ENCODE results near the gene UBE2J2. TPM values are rescaled to one million over a fixed set of nuclear protein-coding genes. Genes with fewer than 3 reads are reported as not detected.

Gene UBE2J2
- polyA plus RNA-seq, 2 of the 4 experiments (the other 2 are of a cell fraction) = 21.2 to 36.2 TPM

GRCh38 chr1:1223891-1224290 lies 49.8 kb downstream of the UBE2J2 start:
- Histone ChIP-seq H3K9me3 (no peaks in the 10 kb centered on the region), H3K27ac (no peak overlapping the region), H3K4me2 (no peak overlapping the region), H3K4me3 (no peak overlapping the region), H3K4me1 (no peaks in the 10 kb centered on the region)
- WGBS (ENCODE audit: missing lambda C conversion rate) = 91% methylated on average over 8 of the region's 21 CpGs
- no peak for ATAC-seq
- CTCF ChIA-PET = interaction anchor here (1.7 to 4.2 kb wide), 2 partner anchors 101 to 102 kb away, joined by 4 to 31 read pairs; no protein-coding TSS in a partner anchor
- POLR2A ChIA-PET = no interaction called here
- DNase-seq (ENCODE audit: low read depth in 1 of 2, low spot score in 1 of 2) = no peak
- no peak for TF ChIP-seq NPAS2 (CRISPR knock-in tag; IDR thresholded peaks at IDR 0.05; ENCODE audit: borderline replicate concordance)
- no peak for TF ChIP-seq EHF (CRISPR knock-in tag; IDR thresholded peaks at IDR 0.05)
- TF ChIP-seq FOSL2 (IDR thresholded peaks at IDR 0.05) = no peak
- no peak for TF ChIP-seq FOSL2 (CRISPR knock-in tag; IDR thresholded peaks at IDR 0.05)
- TF ChIP-seq E2F6 (IDR thresholded peaks at IDR 0.05; ENCODE audit: borderline replicate concordance, low read depth) = no peak
- TF ChIP-seq MYC (IDR thresholded peaks at IDR 0.05; ENCODE audit: borderline replicate concordance, low read length) = no peak
- no peak for TF ChIP-seq KDM1A (IDR thresholded peaks at IDR 0.05; ENCODE audit: low read depth)
- TF ChIP-seq USF2 (IDR thresholded peaks at IDR 0.05) = no peak
- TF ChIP-seq POLR2A (IDR thresholded peaks at IDR 0.05; ENCODE audit: low read length) = no peak
- no peak for TF ChIP-seq SMC3 (IDR thresholded peaks at IDR 0.05)
- TF ChIP-seq RCOR1 (IDR thresholded peaks at IDR 0.05; ENCODE audit: low read depth, low read length) = no peak
- TF ChIP-seq RARB (CRISPR knock-in tag; IDR thresholded peaks at IDR 0.05) = no peak
- TF ChIP-seq HDAC2 (IDR thresholded peaks at IDR 0.05) = no peak
- no peak for TF ChIP-seq HES2 (IDR thresholded peaks at IDR 0.05)
- no peak for TF ChIP-seq BHLHE40 (IDR thresholded peaks at IDR 0.05; ENCODE audit: low read depth, low read length)
- TF ChIP-seq CHD4 (IDR thresholded peaks at IDR 0.05; ENCODE audit: borderline replicate concordance) = no peak
- no peak for FAIRE-seq

- TF ChIP-seq TFCP2L1 (CRISPR knock-in tag; IDR thresholded peaks at IDR 0.05) (no peak), JUNB (IDR thresholded peaks at IDR 0.05) (no peak), HOXB13 (CRISPR knock-in tag; IDR thresholded peaks at IDR 0.05; ENCODE audit: low read depth) (no peak), JUN (IDR thresholded peaks at IDR 0.05) (no peak), NFE2L2 (conservative IDR thresholded peaks at IDR 0.05; ENCODE audit: low read length) (no peak)
- FAIRE-seq (no peak), ATAC-seq (no peak), DNase-seq (ENCODE audit: low read depth in 1 of 2, low spot score in 1 of 2) (no peak)
- Histone ChIP-seq H3K27ac (no peak overlapping the region), H3K9me3 (no peaks in the 10 kb centered on the region), H3K4me3 (no peak overlapping the region), H3K4me2 (no peak overlapping the region), H3K4me1 (no peaks in the 10 kb centered on the region)
- CTCF ChIA-PET = interaction anchor here (0.9 to 1.7 kb wide), 2 partner anchors 101 to 102 kb away, joined by 4 read pairs; no protein-coding TSS in a partner anchor
- WGBS (ENCODE audit: missing lambda C conversion rate) = 97% methylated on average over 6 of the region's 15 CpGs
- POLR2A ChIA-PET = no interaction called here
Observed at GRCh38 chr1:1223321-1223720, 50.3 kb downstream of the UBE2J2 start.

GRCh38 chr1:1222575-1223225 lies 51.0 kb downstream of the UBE2J2 start:
- no peak for TF ChIP-seq ZC3H11A (IDR thresholded peaks at IDR 0.05)
- Histone ChIP-seq H3K27ac (no peak overlapping the region), H3K4me2 (no peak overlapping the region), H3K9me3 (no peaks in the 10 kb centered on the region), H3K4me3 (no peak overlapping the region), H3K4me1 (no peaks in the 10 kb centered on the region)
- FAIRE-seq = no peak
- 99% methylated on average over 32 of the region's 44 CpGs for WGBS (ENCODE audit: missing lambda C conversion rate)
- ChIA-PET POLR2A (no interaction called here), CTCF (interaction anchor here (0.9 to 1.7 kb wide), 2 partner anchors 100 to 101 kb away, joined by 4 read pairs; no protein-coding TSS in a partner anchor)
- no peak for ATAC-seq
- no peak for DNase-seq (ENCODE audit: low read depth in 1 of 2, low spot score in 1 of 2)
